NCI-H146 (cell line): Measurements from ENCODE around the gene FGFR3.
"Not testable (repeated sequence)": the region's sequence is repeated elsewhere in the genome, so short reads cannot be mapped to it uniquely, and the experiment has no call there.

Experiments used
- DNase-seq: peaks from one replicate; lab custom pipeline; 2025; lab: John Stamatoyannopoulos, UW

FGFR3 gene

GRCh38 chr4:1842339-1842895 lies 49.3 kb downstream of the FGFR3 start:
- DNase-seq: no peak

- no peak for DNase-seq
These were observed 49.9 kb downstream of the FGFR3 start for GRCh38 chr4:1842993-1843448.

GRCh38 chr4:1843852-1844251 lies 50.8 kb downstream of the FGFR3 start:
- DNase-seq: no peak

GRCh38 chr4:1844618-1845017 lies 51.5 kb downstream of the FGFR3 start:
- DNase-seq: not testable (repeated sequence)

- DNase-seq: no peak
These were observed 53.5 kb downstream of the FGFR3 start for GRCh38 chr4:1846580-1846979.

GRCh38 chr4:1850276-1850675 lies 57.2 kb downstream of the FGFR3 start:
- no peak for DNase-seq

- DNase-seq: no peak
These were observed 58.1 kb downstream of the FGFR3 start for GRCh38 chr4:1851160-1851559.

- DNase-seq: no peak
These were observed 58.7 kb downstream of the FGFR3 start for GRCh38 chr4:1851575-1852410.

- no peak for DNase-seq
These were observed 60.0 kb downstream of the FGFR3 start for GRCh38 chr4:1852904-1853623.

- no peak for DNase-seq
These were observed 61.7 kb downstream of the FGFR3 start for GRCh38 chr4:1854752-1855151.

GRCh38 chr4:1855333-1856070 lies 62.4 kb downstream of the FGFR3 start:
- no peak for DNase-seq

- peak; percentile 95 for DNase-seq
These were observed 63.2 kb downstream of the FGFR3 start, which contains the start of gene LETM1 for GRCh38 chr4:1856071-1856942. Gene LETM1, minus strand, starts transcription at chr4:1856156. Its CDS starts 206 bp downstream, at chr4:1855950.

- DNase-seq: peak; percentile 40
These were observed 64.0 kb downstream of the FGFR3 start for GRCh38 chr4:1856943-1857699.

GRCh38 chr4:1857931-1858330 lies 64.8 kb downstream of the FGFR3 start:
- DNase-seq: no peak
